Neural progenitor cell (in vitro differentiated cells): Measurements from ENCODE around the gene CRISP3.

Experiments
- EZH2 ChIP-seq: fragments of 200-600 bp; sonication (generic); IDR thresholded peaks from 2 replicates; pipeline ENCODE4 v1.6.1; 2017; ENCODE audit warnings: antibody characterized with exemption, mild to moderate bottlenecking, moderate library complexity
- EZH2phosphoT487 ChIP-seq: fragments of 200-600 bp; sonication (generic); IDR thresholded peaks from 2 replicates; pipeline ENCODE4 v1.6.1; 2017; ENCODE audit warnings: antibody characterized with exemption
- TF ChIP-seq, protein P1 (sequence below): fragments of 200-600 bp; sonication (generic); IDR thresholded peaks from 2 replicates; pipeline ENCODE4 v1.5.1; 2017; ENCODE audit warnings: antibody characterized with exemption, mild to moderate bottlenecking

DNA sequence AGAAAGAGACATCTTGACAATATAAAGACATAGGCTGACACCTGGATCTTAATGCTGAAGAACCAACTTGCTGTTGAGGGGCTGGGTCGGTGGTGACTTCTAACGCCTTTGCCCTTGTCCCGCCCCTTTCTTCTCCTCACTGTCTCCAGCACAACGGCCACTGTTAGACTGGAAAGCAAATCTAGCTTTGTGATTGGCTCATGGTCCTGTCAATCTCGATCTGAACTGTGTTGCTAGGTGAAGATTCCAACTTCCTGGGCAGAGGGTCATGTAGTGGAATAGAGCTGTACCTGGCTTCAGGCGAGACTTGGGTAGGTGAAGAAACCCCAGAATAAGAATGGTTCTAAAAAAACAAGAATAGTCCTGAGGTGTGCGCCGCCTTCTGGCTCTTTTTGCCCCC is 43.0 kb upstream of the CRISP3 start, which contains the start of gene PGK2:
- TF ChIP-seq, protein P1, sequence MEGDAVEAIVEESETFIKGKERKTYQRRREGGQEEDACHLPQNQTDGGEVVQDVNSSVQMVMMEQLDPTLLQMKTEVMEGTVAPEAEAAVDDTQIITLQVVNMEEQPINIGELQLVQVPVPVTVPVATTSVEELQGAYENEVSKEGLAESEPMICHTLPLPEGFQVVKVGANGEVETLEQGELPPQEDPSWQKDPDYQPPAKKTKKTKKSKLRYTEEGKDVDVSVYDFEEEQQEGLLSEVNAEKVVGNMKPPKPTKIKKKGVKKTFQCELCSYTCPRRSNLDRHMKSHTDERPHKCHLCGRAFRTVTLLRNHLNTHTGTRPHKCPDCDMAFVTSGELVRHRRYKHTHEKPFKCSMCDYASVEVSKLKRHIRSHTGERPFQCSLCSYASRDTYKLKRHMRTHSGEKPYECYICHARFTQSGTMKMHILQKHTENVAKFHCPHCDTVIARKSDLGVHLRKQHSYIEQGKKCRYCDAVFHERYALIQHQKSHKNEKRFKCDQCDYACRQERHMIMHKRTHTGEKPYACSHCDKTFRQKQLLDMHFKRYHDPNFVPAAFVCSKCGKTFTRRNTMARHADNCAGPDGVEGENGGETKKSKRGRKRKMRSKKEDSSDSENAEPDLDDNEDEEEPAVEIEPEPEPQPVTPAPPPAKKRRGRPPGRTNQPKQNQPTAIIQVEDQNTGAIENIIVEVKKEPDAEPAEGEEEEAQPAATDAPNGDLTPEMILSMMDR, result no peak
- TF ChIP-seq EZH2phosphoT487, result no peak
- no peak for TF ChIP-seq EZH2
